Smooth muscle cell (in vitro differentiated cells): ENCODE data around the gene PERCC1. TPM values are rescaled to one million over a fixed set of nuclear protein-coding genes. Genes with fewer than 3 reads are reported as not detected.

Experiments
- DNase-seq: peaks from one replicate; lab custom pipeline; 2025; ENCODE audit not compliant: unreplicated experiment; lab: John Stamatoyannopoulos, UW
- H2AFZ ChIP-seq: fragments of 200-600 bp; sonication (generic); 2 replicates; pipeline ENCODE4 v1.6.0; 2016; ENCODE audit warnings: antibody characterized with exemption, low read depth, mild to moderate bottlenecking
- H3F3A ChIP-seq: fragments of 200-600 bp; sonication (generic); 2 replicates; pipeline ENCODE4 v1.6.0; 2017; ENCODE audit warnings: antibody characterized with exemption, low read depth
- H3K27ac ChIP-seq: fragments of 200-600 bp; sonication (generic); 2 replicates; pipeline ENCODE4 v1.5.1; 2016; ENCODE audit warnings: low read depth, mild to moderate bottlenecking
- H3K27me3 ChIP-seq: fragments of 200-600 bp; sonication (generic); 2 replicates; pipeline ENCODE4 v1.6.1; 2016; ENCODE audit warnings: low read depth, mild to moderate bottlenecking
- H3K36me3 ChIP-seq: fragments of 200-600 bp; sonication (generic); 2 replicates; pipeline ENCODE4 v1.5.1; 2016; ENCODE audit warnings: low read depth
- H3K4me1 ChIP-seq: fragments of 200-600 bp; sonication (generic); 2 replicates; pipeline ENCODE4 v1.5.1; 2016; ENCODE audit warnings: low read depth
- H3K4me2 ChIP-seq: fragments of 200-600 bp; sonication (generic); 2 replicates; pipeline ENCODE4 v1.6.0; 2016; ENCODE audit warnings: mild to moderate bottlenecking
- H3K4me3 ChIP-seq: fragments of 200-600 bp; sonication (generic); 2 replicates; pipeline ENCODE4 v1.5.1; 2016; ENCODE audit warnings: mild to moderate bottlenecking
- H3K79me2 ChIP-seq: fragments of 200-600 bp; sonication (generic); 2 replicates; pipeline ENCODE4 v1.6.0; 2016; ENCODE audit warnings: low read depth, mild to moderate bottlenecking
- H3K9ac ChIP-seq: fragments of 200-600 bp; sonication (generic); 2 replicates; pipeline ENCODE4 v1.6.0; 2016; ENCODE audit warnings: low read depth
- H3K9me3 ChIP-seq: fragments of 200-600 bp; sonication (generic); replicated peaks from 2 replicates; pipeline ENCODE4 v1.5.1; 2016; ENCODE audit warnings: low read depth
- H4K20me1 ChIP-seq: fragments of 200-600 bp; sonication (generic); 2 replicates; pipeline ENCODE4 v1.6.0; 2016; ENCODE audit warnings: low read depth
- CTCF ChIP-seq: fragments of 200-600 bp; sonication (generic); IDR thresholded peaks from 2 replicates; pipeline ENCODE4 v1.5.1; 2017; ENCODE audit warnings: borderline replicate concordance, mild to moderate bottlenecking, antibody characterized with exemption; ENCODE audit not compliant: insufficient read depth, poor library complexity, severe bottlenecking
- WGBS: methylation state at CpG from one replicate; pipeline ENCODE4 v1.1.7; 2016; ENCODE audit warnings: low lambda C conversion rate; 5-methylcytosine and 5-hydroxymethylcytosine counted together
- polyA plus RNA-seq: library from polyadenylated mRNA; unstranded; fragments of >200 nt; fragmentation: Nextera tagmentation; extraction: Ambion mirVana; gene quantifications from 2 replicates; pipeline ENCODE4 v1.2.1, GENCODE V29; 2016
- total RNA-seq: library from RNA; depleted of rRNA; stranded (reverse); fragments of >200 nt; gene quantifications from 2 replicates; pipeline ENCODE4 v1.2.3, GENCODE V29; 2014

PERCC1 gene
- total and polyA plus RNA-seq, 2 experiments from 2014 or later = not detected

DNA sequence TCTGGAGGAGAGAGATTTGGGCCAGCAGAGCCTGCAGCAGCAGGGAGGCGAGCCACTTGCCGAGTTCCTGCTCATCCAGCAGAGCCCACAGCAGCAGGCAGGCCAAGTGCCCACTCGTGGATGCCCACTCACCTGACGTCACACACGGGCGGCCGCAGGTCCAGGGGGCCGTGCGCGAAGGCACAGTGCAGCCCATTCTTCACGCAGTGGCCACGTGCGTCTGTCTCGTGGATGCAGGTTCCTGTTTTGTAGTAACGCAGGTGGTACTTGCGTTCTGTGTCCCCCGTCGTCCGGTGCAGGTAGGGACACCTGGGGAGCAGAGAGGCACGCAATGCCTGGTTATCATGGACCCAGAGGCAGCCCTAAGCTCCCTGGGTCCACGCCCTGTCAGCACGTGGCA, 27.8 kb upstream of the PERCC1 start:
- Histone ChIP-seq H3K4me2 (no peak overlapping the region), H3K9me3 (no peaks in the 10 kb centered on the region), H3K9ac (no peak overlapping the region), H3K79me2 (peaks cover 4% of the 10 kb centered on the region), H3K4me1 (no peaks in the 10 kb centered on the region), H4K20me1 (peaks cover 6% of the 10 kb centered on the region), H3F3A (no peaks in the 10 kb centered on the region), H3K4me3 (no peak overlapping the region), H3K27me3 (no peaks in the 10 kb centered on the region), H2AFZ (no peak overlapping the region), H3K27ac (no peak overlapping the region), H3K36me3 (no peaks in the 10 kb centered on the region)
- WGBS = 98% methylated on average over 22 of the region's 22 CpGs
- TF ChIP-seq CTCF = no peak
- DNase-seq = no peak

DNA sequence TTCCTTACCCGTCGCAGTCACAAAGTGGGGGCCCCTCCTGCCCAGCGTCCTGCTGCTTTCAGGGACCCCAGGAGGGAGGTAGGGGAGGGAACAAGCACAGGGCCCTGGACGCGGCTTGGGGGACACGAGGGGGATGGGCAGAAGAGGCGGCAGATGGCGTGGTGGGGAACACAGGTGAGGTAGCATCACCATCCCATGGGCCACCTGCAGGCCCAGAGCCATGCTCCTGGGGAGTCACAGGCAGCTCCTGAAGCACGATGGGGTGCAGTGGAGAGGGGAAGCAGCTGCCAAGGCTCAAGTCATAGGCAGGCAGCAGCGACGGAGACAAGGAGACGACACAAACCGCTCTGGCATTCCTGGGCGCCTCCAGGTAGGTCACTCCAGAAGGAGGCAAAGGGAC, 27.1 kb upstream of the PERCC1 start:
- Histone ChIP-seq H3K9ac (no peak overlapping the region), H3K79me2 (peaks cover 4% of the 10 kb centered on the region)
- WGBS = 97% methylated on average over 14 of the region's 14 CpGs

DNA sequence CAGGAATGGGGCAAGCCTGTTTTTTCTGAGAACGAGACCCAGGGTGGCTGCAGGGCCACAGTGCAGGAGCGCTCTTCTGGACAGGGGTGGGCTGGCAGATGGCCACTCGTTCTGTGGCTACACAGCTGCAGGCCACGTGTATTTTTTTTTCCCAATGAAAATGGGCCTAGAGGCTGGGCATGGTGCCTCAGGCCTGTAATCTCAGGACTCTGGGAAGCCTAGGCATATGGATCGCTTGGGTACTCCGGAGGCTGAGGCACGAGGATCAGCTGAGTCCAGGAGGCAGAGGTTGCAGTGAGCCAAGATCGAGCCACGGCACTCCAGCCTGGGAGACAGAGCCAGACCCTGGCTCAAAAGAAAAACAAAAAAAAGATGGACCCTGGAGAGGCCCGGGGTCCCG, 23.1 kb upstream of the PERCC1 start:
- no peak overlapping the region for H2AFZ ChIP-seq
- peak overlapping the region; percentile 94 for H3K4me2 ChIP-seq

More for the DNA sequence above, 27.1 kb upstream of the PERCC1 start:
- no peak for DNase-seq
- no peak overlapping the region for H2AFZ ChIP-seq
- peaks cover 6% of the 10 kb centered on the region for H4K20me1 ChIP-seq
- no peak overlapping the region for H3K27ac ChIP-seq
- no peaks in the 10 kb centered on the region for H3F3A ChIP-seq
- H3K9me3 ChIP-seq = no peaks in the 10 kb centered on the region
- no peaks in the 10 kb centered on the region for H3K4me1 ChIP-seq
- no peak overlapping the region for H3K4me3 ChIP-seq
- no peak for TF ChIP-seq CTCF
- no peaks in the 10 kb centered on the region for H3K36me3 ChIP-seq
- no peak overlapping the region for H3K4me2 ChIP-seq
- no peaks in the 10 kb centered on the region for H3K27me3 ChIP-seq

More for the DNA sequence above, 23.1 kb upstream of the PERCC1 start:
- Histone ChIP-seq H3K9me3 (no peaks in the 10 kb centered on the region), H3K36me3 (no peaks in the 10 kb centered on the region), H3K4me3 (peak overlapping the region; percentile 84), H4K20me1 (peaks cover 6% of the 10 kb centered on the region), H3K27ac (no peak overlapping the region), H3K4me1 (no peaks in the 10 kb centered on the region), H3K9ac (no peak overlapping the region), H3F3A (no peaks in the 10 kb centered on the region), H3K27me3 (no peaks in the 10 kb centered on the region), H3K79me2 (peaks cover 4% of the 10 kb centered on the region)
- DNase-seq = no peak
- 56% methylated on average over 11 of the region's 11 CpGs for WGBS
- no peak for TF ChIP-seq CTCF
